SU-DHL-6 (cell line): ENCODE results near the gene B3GNT8.

Experiments
- CTCF ChIP-seq: fragments of 200-600 bp; sonication (generic); IDR thresholded peaks from one replicate; pipeline ENCODE4 v1.5.1; 2017; ENCODE audit warnings: antibody characterized with exemption, mild to moderate bottlenecking, low read length, moderate library complexity; ENCODE audit not compliant: insufficient read depth, poor library complexity, severe bottlenecking
- EZH2phosphoT487 ChIP-seq: fragments of 200-600 bp; sonication (generic), shearing (Covaris generic); conservative IDR thresholded peaks from 2 replicates; pipeline ENCODE4 v1.6.1; 2018; ENCODE audit warnings: mild to moderate bottlenecking, antibody characterized with exemption, low read length, moderate library complexity, mixed read lengths

- TF ChIP-seq EZH2phosphoT487 (no peak), CTCF (no peak)
Observed at GRCh38 chr19:41424335-41425173, 2.6 kb downstream of the B3GNT8 start.
